Smooth muscle cell (in vitro differentiated cells): ENCODE results near the gene MYO5B. TPM values are rescaled to one million over a fixed set of nuclear protein-coding genes. Genes with fewer than 3 reads are reported as not detected.

Source experiments
- DNase-seq: peaks from one replicate; lab custom pipeline; 2025; ENCODE audit not compliant: unreplicated experiment; lab: John Stamatoyannopoulos, UW
- H2AFZ ChIP-seq: fragments of 200-600 bp; sonication (generic); 2 replicates; pipeline ENCODE4 v1.6.0; 2016; ENCODE audit warnings: antibody characterized with exemption, low read depth, mild to moderate bottlenecking
- H3F3A ChIP-seq: fragments of 200-600 bp; sonication (generic); 2 replicates; pipeline ENCODE4 v1.6.0; 2017; ENCODE audit warnings: antibody characterized with exemption, low read depth
- H3K27ac ChIP-seq: fragments of 200-600 bp; sonication (generic); 2 replicates; pipeline ENCODE4 v1.5.1; 2016; ENCODE audit warnings: low read depth, mild to moderate bottlenecking
- H3K27me3 ChIP-seq: fragments of 200-600 bp; sonication (generic); 2 replicates; pipeline ENCODE4 v1.6.1; 2016; ENCODE audit warnings: low read depth, mild to moderate bottlenecking
- H3K36me3 ChIP-seq: fragments of 200-600 bp; sonication (generic); 2 replicates; pipeline ENCODE4 v1.5.1; 2016; ENCODE audit warnings: low read depth
- H3K4me1 ChIP-seq: fragments of 200-600 bp; sonication (generic); 2 replicates; pipeline ENCODE4 v1.5.1; 2016; ENCODE audit warnings: low read depth
- H3K4me2 ChIP-seq: fragments of 200-600 bp; sonication (generic); 2 replicates; pipeline ENCODE4 v1.6.0; 2016; ENCODE audit warnings: mild to moderate bottlenecking
- H3K4me3 ChIP-seq: fragments of 200-600 bp; sonication (generic); 2 replicates; pipeline ENCODE4 v1.5.1; 2016; ENCODE audit warnings: mild to moderate bottlenecking
- H3K79me2 ChIP-seq: fragments of 200-600 bp; sonication (generic); 2 replicates; pipeline ENCODE4 v1.6.0; 2016; ENCODE audit warnings: low read depth, mild to moderate bottlenecking
- H3K9ac ChIP-seq: fragments of 200-600 bp; sonication (generic); 2 replicates; pipeline ENCODE4 v1.6.0; 2016; ENCODE audit warnings: low read depth
- H3K9me3 ChIP-seq: fragments of 200-600 bp; sonication (generic); replicated peaks from 2 replicates; pipeline ENCODE4 v1.5.1; 2016; ENCODE audit warnings: low read depth
- H4K20me1 ChIP-seq: fragments of 200-600 bp; sonication (generic); 2 replicates; pipeline ENCODE4 v1.6.0; 2016; ENCODE audit warnings: low read depth
- WGBS: methylation state at CpG from one replicate; pipeline ENCODE4 v1.1.7; 2016; ENCODE audit warnings: low lambda C conversion rate; 5-methylcytosine and 5-hydroxymethylcytosine counted together
- polyA plus RNA-seq: library from polyadenylated mRNA; unstranded; fragments of >200 nt; fragmentation: Nextera tagmentation; extraction: Ambion mirVana; gene quantifications from 2 replicates; pipeline ENCODE4 v1.2.1, GENCODE V29; 2016
- total RNA-seq: library from RNA; depleted of rRNA; stranded (reverse); fragments of >200 nt; gene quantifications from 2 replicates; pipeline ENCODE4 v1.2.3, GENCODE V29; 2014
- TF ChIP-seq, protein P1 (sequence below): fragments of 200-600 bp; sonication (generic); IDR thresholded peaks from 2 replicates; pipeline ENCODE4 v1.5.1; 2017; ENCODE audit warnings: borderline replicate concordance, mild to moderate bottlenecking, antibody characterized with exemption; ENCODE audit not compliant: insufficient read depth, poor library complexity, severe bottlenecking

Gene MYO5B
- total and polyA plus RNA-seq, 2 experiments from 2014 or later = 1.7 to 25.3 TPM

DNA sequence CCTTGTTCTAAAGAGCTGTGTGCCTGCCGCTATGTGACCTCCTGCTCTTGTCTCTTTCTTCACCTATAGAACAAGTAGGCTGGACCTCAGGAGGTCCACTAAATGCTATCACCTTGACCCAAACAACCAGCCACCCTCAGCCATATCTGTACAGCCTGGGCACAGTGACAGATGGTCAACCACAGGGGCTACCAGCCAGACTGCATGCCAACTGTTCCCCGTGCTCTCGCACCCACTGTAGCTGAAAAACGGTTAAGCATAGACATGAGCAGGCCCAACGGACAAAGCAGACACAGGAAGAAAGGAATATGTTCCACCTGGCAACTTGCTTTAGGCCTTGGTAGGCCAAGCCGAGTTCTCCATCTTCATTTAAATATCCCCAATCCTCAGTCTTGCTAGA, 338.5 kb downstream of the MYO5B start:
- no peaks in the 10 kb centered on the region for H3K4me1 ChIP-seq
- H3K9me3 ChIP-seq = no peaks in the 10 kb centered on the region
- no peaks in the 10 kb centered on the region for H3K36me3 ChIP-seq
- WGBS = 91% methylated on average over 6 of the region's 6 CpGs
- no peaks in the 10 kb centered on the region for H4K20me1 ChIP-seq
- no peaks in the 10 kb centered on the region for H3F3A ChIP-seq
- H3K9ac ChIP-seq = no peak overlapping the region
- TF ChIP-seq, protein P1, sequence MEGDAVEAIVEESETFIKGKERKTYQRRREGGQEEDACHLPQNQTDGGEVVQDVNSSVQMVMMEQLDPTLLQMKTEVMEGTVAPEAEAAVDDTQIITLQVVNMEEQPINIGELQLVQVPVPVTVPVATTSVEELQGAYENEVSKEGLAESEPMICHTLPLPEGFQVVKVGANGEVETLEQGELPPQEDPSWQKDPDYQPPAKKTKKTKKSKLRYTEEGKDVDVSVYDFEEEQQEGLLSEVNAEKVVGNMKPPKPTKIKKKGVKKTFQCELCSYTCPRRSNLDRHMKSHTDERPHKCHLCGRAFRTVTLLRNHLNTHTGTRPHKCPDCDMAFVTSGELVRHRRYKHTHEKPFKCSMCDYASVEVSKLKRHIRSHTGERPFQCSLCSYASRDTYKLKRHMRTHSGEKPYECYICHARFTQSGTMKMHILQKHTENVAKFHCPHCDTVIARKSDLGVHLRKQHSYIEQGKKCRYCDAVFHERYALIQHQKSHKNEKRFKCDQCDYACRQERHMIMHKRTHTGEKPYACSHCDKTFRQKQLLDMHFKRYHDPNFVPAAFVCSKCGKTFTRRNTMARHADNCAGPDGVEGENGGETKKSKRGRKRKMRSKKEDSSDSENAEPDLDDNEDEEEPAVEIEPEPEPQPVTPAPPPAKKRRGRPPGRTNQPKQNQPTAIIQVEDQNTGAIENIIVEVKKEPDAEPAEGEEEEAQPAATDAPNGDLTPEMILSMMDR = no peak
- no peaks in the 10 kb centered on the region for H3K79me2 ChIP-seq
- H3K27me3 ChIP-seq = no peaks in the 10 kb centered on the region
- no peak overlapping the region for H2AFZ ChIP-seq
- DNase-seq = no peak
- H3K4me2 ChIP-seq = no peak overlapping the region
- H3K4me3 ChIP-seq = no peak overlapping the region
- no peak overlapping the region for H3K27ac ChIP-seq

DNA sequence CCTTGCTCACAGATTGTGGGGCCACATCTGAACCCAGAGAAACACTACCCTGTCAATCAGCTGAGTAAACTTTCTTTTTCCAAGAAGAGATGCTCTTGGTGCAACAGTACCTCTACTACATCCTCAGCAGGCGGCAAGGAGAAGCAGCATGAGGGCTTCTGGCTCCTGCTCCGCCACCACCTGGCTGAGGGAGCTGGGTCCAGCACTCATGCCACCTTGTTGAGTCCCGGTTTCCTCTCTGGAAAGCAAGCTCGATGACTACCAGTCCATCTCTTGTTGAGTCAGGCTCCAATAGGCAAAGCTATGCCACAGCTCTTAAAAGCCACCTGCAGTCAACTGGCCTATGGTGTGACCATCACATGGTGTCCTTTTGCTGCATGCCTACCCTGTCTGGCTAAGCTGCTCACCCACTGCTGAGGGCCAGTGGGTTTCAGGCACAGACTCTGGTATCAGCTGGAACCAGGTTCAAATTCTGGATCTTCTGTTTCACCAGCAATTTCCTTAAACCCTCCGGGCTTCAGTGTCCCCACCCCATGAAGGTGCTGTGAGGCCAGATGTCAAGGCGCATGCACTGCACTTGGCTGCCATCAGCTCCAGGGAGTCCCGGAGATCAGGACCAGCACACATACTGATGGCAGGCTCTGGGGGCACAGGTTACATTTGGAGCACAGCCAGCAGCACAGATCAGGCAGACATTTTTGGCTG, 339.1 kb downstream of the MYO5B start:
- Histone ChIP-seq H3K9ac (no peak overlapping the region), H3K9me3 (no peaks in the 10 kb centered on the region), H3K4me3 (no peak overlapping the region), H3F3A (no peaks in the 10 kb centered on the region), H3K79me2 (no peaks in the 10 kb centered on the region), H3K27me3 (no peaks in the 10 kb centered on the region), H3K27ac (no peak overlapping the region), H3K4me1 (no peaks in the 10 kb centered on the region), H3K36me3 (no peaks in the 10 kb centered on the region), H4K20me1 (no peaks in the 10 kb centered on the region), H2AFZ (no peak overlapping the region), H3K4me2 (no peak overlapping the region)
- 95% methylated on average over 7 of the region's 7 CpGs for WGBS
- TF ChIP-seq, protein P1 = no peak
- DNase-seq = no peak

DNA sequence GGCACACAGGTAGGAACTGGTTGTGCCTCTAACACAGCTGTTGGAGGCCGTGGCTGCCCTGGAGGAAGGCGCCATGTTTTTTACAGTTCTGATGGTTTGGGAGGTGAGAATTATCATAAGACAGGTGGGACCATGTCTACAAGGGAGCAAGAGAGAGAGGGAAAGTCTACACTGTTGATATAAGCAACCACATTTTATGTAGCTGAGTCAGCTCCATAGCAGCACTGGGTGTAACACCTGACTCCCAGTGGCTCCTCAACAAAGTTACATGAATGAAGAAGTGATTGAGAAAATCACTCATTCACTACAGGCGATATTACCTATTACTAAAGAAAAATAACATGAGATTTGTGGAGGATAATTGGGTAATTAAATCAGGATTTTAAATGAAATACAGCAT, 340.3 kb downstream of the MYO5B start:
- H3K36me3 ChIP-seq = no peaks in the 10 kb centered on the region
- H3K79me2 ChIP-seq = no peaks in the 10 kb centered on the region
- H3K4me2 ChIP-seq = no peak overlapping the region
- H3K4me3 ChIP-seq = no peak overlapping the region
- H3K9ac ChIP-seq = no peak overlapping the region
- H2AFZ ChIP-seq = no peak overlapping the region
- no peak for DNase-seq
- peaks cover 4% of the 10 kb centered on the region for H3K4me1 ChIP-seq
- H3K27ac ChIP-seq = no peak overlapping the region
- no peaks in the 10 kb centered on the region for H4K20me1 ChIP-seq
- no peaks in the 10 kb centered on the region for H3K9me3 ChIP-seq
- H3K27me3 ChIP-seq = no peaks in the 10 kb centered on the region
- WGBS = 95% methylated on average over 3 of the region's 3 CpGs
- TF ChIP-seq, protein P1 = no peak
- no peaks in the 10 kb centered on the region for H3F3A ChIP-seq

DNA sequence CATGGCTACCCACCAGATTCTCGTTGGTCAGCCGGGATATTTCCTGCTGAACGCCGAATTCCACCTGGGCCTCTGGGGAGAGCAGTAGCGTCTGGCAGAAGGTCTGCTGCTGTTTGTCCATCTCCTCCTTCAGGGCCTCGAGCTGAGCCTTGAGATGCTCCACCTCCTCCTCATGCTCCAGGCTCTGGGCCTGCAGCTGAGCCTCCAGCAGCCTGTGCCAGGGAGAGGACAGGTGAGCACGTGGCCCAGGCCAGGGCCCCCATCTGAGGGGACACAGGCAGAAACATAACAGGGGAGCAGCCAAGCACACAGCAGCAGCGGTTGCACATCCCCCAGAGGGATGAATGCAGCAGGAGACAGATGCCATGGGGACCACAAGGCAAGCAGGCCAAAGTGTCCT, 341.5 kb downstream of the MYO5B start:
- WGBS = 96% methylated on average over 8 of the region's 8 CpGs
- Histone ChIP-seq H3K4me2 (no peak overlapping the region), H3K79me2 (no peaks in the 10 kb centered on the region), H2AFZ (no peak overlapping the region), H3K36me3 (no peaks in the 10 kb centered on the region), H3K4me1 (peaks cover 9% of the 10 kb centered on the region), H3K27me3 (no peaks in the 10 kb centered on the region), H4K20me1 (no peaks in the 10 kb centered on the region), H3K4me3 (no peak overlapping the region), H3K9me3 (no peaks in the 10 kb centered on the region), H3F3A (no peaks in the 10 kb centered on the region), H3K27ac (no peak overlapping the region), H3K9ac (no peak overlapping the region)
- TF ChIP-seq, protein P1 = no peak
- no peak for DNase-seq
